ENCODE data around the gene RAB40B. TPM values are rescaled to one million over a fixed set of nuclear protein-coding genes. Genes with fewer than 3 reads are reported as not detected.

The RAB40B gene
- polyA plus RNA-seq, 1 of the 3 experiments (the other 2 are of a cell fraction): 20.7 TPM

- TF ChIP-seq RCOR1 (IDR thresholded peaks at IDR 0.05; ENCODE audit: low read length) (no peak), FOSL2 (IDR thresholded peaks at IDR 0.05; ENCODE audit: borderline replicate concordance, low read depth) (no peak), SMC3 (IDR thresholded peaks at IDR 0.05; ENCODE audit: low read depth, low read length) (no peak), RFX5 (IDR thresholded peaks at IDR 0.05; ENCODE audit: low read length) (no peak), PBX3 (IDR thresholded peaks at IDR 0.05) (no peak)
Observed at GRCh38 chr17:82732118-82732743, 33.7 kb upstream of the RAB40B start (continued).

- Histone ChIP-seq H3K4me1 (ENCODE audit: control insufficient read depth in 1 of 2, insufficient read depth in 2 of 2, low read depth in 1 of 2, low read length in 1 of 2) (no peaks in the 10 kb centered on the region), H2AFZ (ENCODE audit: low read depth) (no peak overlapping the region), H3F3A (replicated peaks; ENCODE audit: insufficient read depth) (no peaks in the 10 kb centered on the region), H3K27me3 (ENCODE audit: insufficient read depth) (no peaks in the 10 kb centered on the region), H3K4me3 (ENCODE audit: low read depth in 2 of 2, low read length in 1 of 2) (no peak overlapping the region), H3K9me2 (no peaks in the 10 kb centered on the region), H3K4me2 (no peak overlapping the region), H4K20me1 (ENCODE audit: insufficient read depth) (no peaks in the 10 kb centered on the region), H3K9me3 (0 out of 2 replicates have a peak, but pooled peaks cover 4% of the 10 kb centered on the region), H3K27ac (ENCODE audit: low read depth in 2 of 2, low read length in 1 of 2) (no peak overlapping the region), H3K79me2 (ENCODE audit: insufficient read depth) (no peaks in the 10 kb centered on the region), H3K9ac (no peak overlapping the region), H3K36me3 (replicated peaks in 1 of 2; ENCODE audit: control insufficient read depth in 1 of 2, insufficient read depth in 2 of 2, low read length in 1 of 2) (peaks cover 17 to 31% of the 10 kb centered on the region in 2 experiments)
- DNase-seq: no peak
- ChIA-PET POLR2A (no interaction called here), CTCF (interaction anchor here (1.1 kb wide), 1 partner anchor 13 kb away, joined by 3 read pairs; the partner anchor contains the start of gene FN3KRP)
- 88% methylated on average over 46 of the region's 48 CpGs for WGBS (ENCODE audit: low lambda C conversion rate)
- TF ChIP-seq JUND (IDR thresholded peaks at IDR 0.05) (no peak), IRF3 (IDR thresholded peaks at IDR 0.05; ENCODE audit: low read depth, low read length) (no peak), TAF1 (IDR thresholded peaks at IDR 0.05; ENCODE audit: borderline replicate concordance, low read depth, low read length) (no peak), RCOR1 (IDR thresholded peaks at IDR 0.05; ENCODE audit: low read length) (no peak), USF1 (IDR thresholded peaks at IDR 0.05; ENCODE audit: borderline replicate concordance, low read depth) (no peak), SMC3 (IDR thresholded peaks at IDR 0.05; ENCODE audit: low read depth, low read length) (no peak), PBX3 (IDR thresholded peaks at IDR 0.05) (no peak), FOXM1 (IDR thresholded peaks at IDR 0.05; ENCODE audit: low read depth) (no peak), EP300 (IDR thresholded peaks at IDR 0.05; ENCODE audit: borderline replicate concordance in 1 of 2, low read depth in 1 of 2, low read length in 1 of 2) (no peak), YY1 (IDR thresholded peaks at IDR 0.05; ENCODE audit: low read depth) (no peak), CTCF (IDR thresholded peaks at IDR 0.05) (no peak), NFIC (IDR thresholded peaks at IDR 0.05; ENCODE audit: borderline replicate concordance) (no peak), SIN3A (IDR thresholded peaks at IDR 0.05; ENCODE audit: borderline replicate concordance, low read depth, low read length) (no peak), TCF12 (IDR thresholded peaks at IDR 0.05) (no peak), RAD21 (IDR thresholded peaks at IDR 0.05; ENCODE audit: low read length) (no peak), MXI1 (IDR thresholded peaks at IDR 0.05; ENCODE audit: low read depth, low read length) (no peak), ELF1 (IDR thresholded peaks at IDR 0.05) (no peak)
Observed at GRCh38 chr17:82729479-82730260, 31.2 kb upstream of the RAB40B start.
